ENCODE measurements around the gene LHX2.

Gene LHX2

DNA sequence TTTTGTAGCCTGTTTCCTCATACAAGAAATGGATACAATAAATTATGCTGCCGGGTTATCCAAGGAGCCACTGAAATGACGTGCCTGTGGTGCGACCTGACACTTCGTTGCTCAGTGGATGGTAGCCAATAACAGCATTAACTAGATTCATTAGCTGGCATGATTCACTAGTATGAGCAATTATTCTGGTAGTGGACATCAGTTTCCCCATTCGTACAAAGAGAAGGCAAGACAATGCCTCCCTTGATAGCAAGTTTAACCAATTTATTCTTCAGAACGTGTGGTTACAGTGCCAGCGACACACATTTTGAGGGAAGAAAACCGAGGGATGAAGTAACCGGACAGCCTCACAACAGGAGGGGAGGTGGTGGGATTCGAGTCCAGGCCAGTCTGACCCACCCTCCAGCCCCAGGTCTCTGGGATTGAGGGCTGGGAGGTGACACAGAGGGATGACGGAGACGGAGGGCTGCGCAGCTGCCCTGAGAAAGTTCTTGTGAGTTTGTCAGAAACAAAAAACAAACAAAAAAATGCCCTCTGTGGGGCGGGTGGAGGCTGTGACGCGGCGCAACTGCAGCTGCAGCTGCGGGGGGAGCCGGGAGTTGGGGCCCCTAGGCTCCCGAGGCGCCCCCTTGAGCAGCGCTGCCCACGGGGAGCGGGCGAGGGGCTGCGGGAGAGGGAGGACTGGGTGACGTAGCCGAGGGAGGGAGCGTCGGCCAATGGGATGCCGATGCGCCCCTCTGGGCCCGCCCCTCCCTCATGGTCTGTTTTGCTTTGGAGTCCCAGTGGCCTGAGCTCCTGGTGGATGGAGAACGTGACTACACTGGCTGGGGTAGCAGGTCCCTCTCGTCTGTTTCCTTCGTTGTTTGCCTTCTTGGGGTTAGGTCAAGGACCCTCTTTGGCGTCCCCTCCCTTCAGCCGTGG lies 10.9 kb downstream of the LHX2 start:
- H3K4me3 ChIP-seq (ENCODE audit: low read depth, low read length): no peak overlapping the region

DNA sequence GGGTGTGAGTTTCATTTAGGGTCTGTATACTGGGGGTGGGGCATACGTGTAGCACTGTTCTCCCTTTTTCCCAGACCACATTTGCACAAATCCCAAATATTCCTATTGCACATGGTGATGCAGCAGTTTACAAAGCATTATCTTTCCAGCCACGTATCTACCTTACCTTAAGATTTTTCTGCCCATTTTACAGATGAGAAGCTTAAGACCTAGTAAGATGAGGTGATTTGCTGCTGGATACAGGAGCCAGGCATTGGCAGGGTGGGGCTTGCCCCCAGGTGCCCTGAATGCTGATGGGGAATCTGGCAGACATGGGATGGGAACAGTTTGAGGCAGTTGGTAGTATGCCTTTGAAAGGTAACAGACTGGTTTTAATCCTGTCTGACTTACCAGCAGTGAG lies 12.5 kb downstream of the LHX2 start:
- no peak overlapping the region for H3K4me3 ChIP-seq (ENCODE audit: low read depth, low read length)
- no peak for DNase-seq (ENCODE audit: low read depth)
- TF ChIP-seq, protein P1, sequence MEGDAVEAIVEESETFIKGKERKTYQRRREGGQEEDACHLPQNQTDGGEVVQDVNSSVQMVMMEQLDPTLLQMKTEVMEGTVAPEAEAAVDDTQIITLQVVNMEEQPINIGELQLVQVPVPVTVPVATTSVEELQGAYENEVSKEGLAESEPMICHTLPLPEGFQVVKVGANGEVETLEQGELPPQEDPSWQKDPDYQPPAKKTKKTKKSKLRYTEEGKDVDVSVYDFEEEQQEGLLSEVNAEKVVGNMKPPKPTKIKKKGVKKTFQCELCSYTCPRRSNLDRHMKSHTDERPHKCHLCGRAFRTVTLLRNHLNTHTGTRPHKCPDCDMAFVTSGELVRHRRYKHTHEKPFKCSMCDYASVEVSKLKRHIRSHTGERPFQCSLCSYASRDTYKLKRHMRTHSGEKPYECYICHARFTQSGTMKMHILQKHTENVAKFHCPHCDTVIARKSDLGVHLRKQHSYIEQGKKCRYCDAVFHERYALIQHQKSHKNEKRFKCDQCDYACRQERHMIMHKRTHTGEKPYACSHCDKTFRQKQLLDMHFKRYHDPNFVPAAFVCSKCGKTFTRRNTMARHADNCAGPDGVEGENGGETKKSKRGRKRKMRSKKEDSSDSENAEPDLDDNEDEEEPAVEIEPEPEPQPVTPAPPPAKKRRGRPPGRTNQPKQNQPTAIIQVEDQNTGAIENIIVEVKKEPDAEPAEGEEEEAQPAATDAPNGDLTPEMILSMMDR (IDR thresholded peaks at IDR 0.05; ENCODE audit: low read depth, low read length, missing control alignments): no peak

More for the DNA sequence above, 10.9 kb downstream of the LHX2 start:
- DNase-seq (ENCODE audit: low read depth): no peak
- TF ChIP-seq, protein P1 (IDR thresholded peaks at IDR 0.05; ENCODE audit: low read depth, low read length, missing control alignments): no peak

DNA sequence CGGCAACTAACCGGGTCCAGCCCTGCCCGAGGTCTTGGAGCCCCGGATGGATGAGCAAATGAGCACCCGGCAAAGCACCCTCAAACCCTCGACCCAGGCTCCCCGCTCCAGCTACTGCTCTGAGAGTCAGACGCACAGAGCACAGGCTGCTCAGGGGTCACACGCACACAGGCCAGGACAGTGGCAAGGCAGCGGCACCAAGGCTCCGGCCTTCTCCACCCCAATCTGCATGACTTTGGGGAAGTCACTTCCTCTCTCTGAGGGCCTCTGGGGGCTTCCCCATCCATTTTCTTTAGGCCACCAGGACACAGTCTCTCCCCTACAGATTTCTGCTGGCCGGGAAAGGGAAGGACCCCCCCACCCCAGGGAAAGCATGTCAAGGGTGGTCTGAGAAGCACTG lies 18.0 kb downstream of the LHX2 start:
- DNase-seq (ENCODE audit: low read depth): no peak
- TF ChIP-seq, protein P1 (IDR thresholded peaks at IDR 0.05; ENCODE audit: low read depth, low read length, missing control alignments): no peak
- H3K4me3 ChIP-seq (ENCODE audit: low read depth, low read length): no peak overlapping the region

DNA sequence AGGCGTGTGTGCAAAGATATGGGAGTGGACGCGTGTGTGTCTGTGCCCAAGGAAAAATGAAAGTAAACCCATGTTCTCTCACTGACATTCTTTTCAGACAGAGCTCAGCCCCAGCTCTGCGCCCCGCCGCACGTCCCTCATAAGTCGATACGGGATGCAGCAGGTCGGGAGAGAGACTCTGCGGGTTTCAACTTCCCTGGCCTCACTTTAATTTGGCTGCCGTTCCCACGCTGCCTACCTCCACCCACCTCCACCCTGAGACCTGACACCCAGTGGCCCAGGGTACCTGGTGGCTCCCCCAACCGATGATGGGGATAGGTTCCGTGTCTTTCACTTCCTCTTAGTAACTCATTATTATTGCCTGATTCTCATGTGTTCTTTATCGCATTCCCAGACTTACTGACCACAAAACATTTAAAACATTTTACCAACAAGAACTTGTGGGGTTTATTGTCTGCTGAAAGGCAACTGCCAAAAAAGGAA lies 19.4 kb downstream of the LHX2 start:
- TF ChIP-seq, protein P1 (IDR thresholded peaks at IDR 0.05; ENCODE audit: low read depth, low read length, missing control alignments): no peak
- H3K4me3 ChIP-seq (ENCODE audit: low read depth, low read length): no peak overlapping the region
- DNase-seq (ENCODE audit: low read depth): no peak

DNA sequence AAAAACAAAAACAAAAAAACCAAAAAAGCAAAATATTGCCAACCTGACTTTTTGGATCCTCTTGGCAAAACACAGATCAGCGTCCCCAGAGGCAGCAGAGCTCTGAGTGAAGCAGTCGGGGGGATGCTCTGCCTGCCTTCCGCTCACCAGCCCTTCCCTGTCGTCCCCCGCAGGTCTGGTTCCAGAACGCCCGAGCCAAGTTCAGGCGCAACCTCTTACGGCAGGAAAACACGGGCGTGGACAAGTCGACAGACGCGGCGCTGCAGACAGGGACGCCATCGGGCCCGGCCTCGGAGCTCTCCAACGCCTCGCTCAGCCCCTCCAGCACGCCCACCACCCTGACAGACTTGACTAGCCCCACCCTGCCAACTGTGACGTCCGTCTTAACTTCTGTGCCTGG lies 20.7 kb downstream of the LHX2 start:
- H3K4me3 ChIP-seq (ENCODE audit: low read depth, low read length): no peak overlapping the region
- TF ChIP-seq, protein P1 (IDR thresholded peaks at IDR 0.05; ENCODE audit: low read depth, low read length, missing control alignments): no peak
- DNase-seq (ENCODE audit: low read depth): no peak

DNA sequence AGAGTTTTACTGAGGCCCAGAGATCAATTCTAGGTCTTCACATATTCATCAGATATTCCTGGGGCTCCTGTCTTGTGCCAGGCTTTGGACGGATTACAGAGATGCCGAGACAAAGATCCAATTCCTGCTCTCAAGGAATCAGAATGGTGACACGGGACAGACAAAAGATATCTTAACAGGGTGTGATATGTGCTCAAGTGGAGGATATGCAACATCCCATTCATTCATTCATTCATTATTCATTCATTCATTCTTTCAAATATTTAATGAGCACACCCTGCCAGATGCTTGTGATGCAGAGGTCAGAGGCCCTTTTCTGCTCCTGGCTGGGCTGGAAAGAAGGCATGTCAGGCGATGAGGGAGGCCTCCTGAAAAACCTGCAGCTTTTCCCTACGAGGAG lies 21.8 kb downstream of the LHX2 start:
- TF ChIP-seq, protein P1 (IDR thresholded peaks at IDR 0.05; ENCODE audit: low read depth, low read length, missing control alignments): no peak
- no peak for DNase-seq (ENCODE audit: low read depth)
- H3K4me3 ChIP-seq (ENCODE audit: low read depth, low read length): no peak overlapping the region
